GM23338 (cell line): Measurements from ENCODE around the gene PHACTR2. TPM values are rescaled to one million over a fixed set of nuclear protein-coding genes. Genes with fewer than 3 reads are reported as not detected.
"Not testable (repeated sequence)": the region's sequence is repeated elsewhere in the genome, so short reads cannot be mapped to it uniquely, and the experiment has no call there.

Experiments used
- ATAC-seq: fragments of 200-7000 bp; cut with Tn5 transposase; 3 replicates; pipeline ENCODE4 v1.9.1; 2020
- DNase-seq: peaks from one replicate; pipeline ENCODE4 v3.0.0-alpha.2; 2015; ENCODE audit warnings: low spot score
- H2AFZ ChIP-seq: fragments of 200-600 bp; sonication (generic); 2 replicates; pipeline ENCODE4 v1.8.0; 2016; ENCODE audit warnings: antibody characterized with exemption, mild to moderate bottlenecking, moderate library complexity
- H3F3A ChIP-seq: fragments of 200-600 bp; sonication (generic); replicated peaks from 2 replicates; pipeline ENCODE4 v1.8.0; 2017; ENCODE audit warnings: antibody characterized with exemption, mixed run types, low read depth
- H3K27ac ChIP-seq: fragments of 200-600 bp; sonication (generic); 2 replicates; pipeline ENCODE4 v1.6.1; 2016; ENCODE audit warnings: low read depth
- H3K27me3 ChIP-seq: fragments of 200-600 bp; sonication (generic); 2 replicates; pipeline ENCODE4 v1.8.0; 2016; ENCODE audit warnings: mild to moderate bottlenecking, mixed run types, moderate library complexity; ENCODE audit not compliant: insufficient read depth
- H3K36me3 ChIP-seq: fragments of 200-600 bp; sonication (generic); 2 replicates; pipeline ENCODE4 v1.8.0; 2016; ENCODE audit warnings: mild to moderate bottlenecking; ENCODE audit not compliant: insufficient read depth
- H3K4me1 ChIP-seq: fragments of 200-600 bp; sonication (generic); 2 replicates; pipeline ENCODE4 v1.8.0; 2016; ENCODE audit warnings: mild to moderate bottlenecking, moderate library complexity; ENCODE audit not compliant: insufficient read depth
- H3K4me2 ChIP-seq: fragments of 200-600 bp; sonication (generic); 2 replicates; pipeline ENCODE4 v1.7.1; 2017; ENCODE audit warnings: mixed run types
- H3K4me3 ChIP-seq: fragments of 200-600 bp; sonication (generic); 2 replicates; pipeline ENCODE4 v1.6.1; 2016; ENCODE audit warnings: mixed run types
- H3K79me2 ChIP-seq: fragments of 200-600 bp; sonication (generic); replicated peaks from 2 replicates; pipeline ENCODE4 v1.8.0; 2017; ENCODE audit warnings: mild to moderate bottlenecking; ENCODE audit not compliant: insufficient read depth
- H3K9me2 ChIP-seq: fragments of 200-600 bp; sonication (generic); 2 replicates; pipeline ENCODE4 v1.8.0; 2017; ENCODE audit not compliant: insufficient read depth
- H4K20me1 ChIP-seq: fragments of 200-600 bp; sonication (generic); replicated peaks from 2 replicates; pipeline ENCODE4 v1.8.0; 2017; ENCODE audit warnings: mild to moderate bottlenecking; ENCODE audit not compliant: insufficient read depth
- H3K27ac Mint-ChIP-seq: 2 replicates; pipeline ENCODE4 v1.8.0; 2020; ENCODE audit warnings: inconsistent platforms, mild to moderate bottlenecking, moderate library complexity, mixed read lengths
- H3K27me3 Mint-ChIP-seq: 3 replicates; pipeline ENCODE4 v1.8.0; 2022; ENCODE audit warnings: low read depth, mild to moderate bottlenecking, moderate library complexity, mixed read lengths, inconsistent platforms; ENCODE audit not compliant: insufficient read depth, poor library complexity
- H3K36me3 Mint-ChIP-seq: 3 replicates; pipeline ENCODE4 v1.8.0; 2021; ENCODE audit warnings: low read depth, mild to moderate bottlenecking, inconsistent platforms, moderate library complexity, mixed read lengths
- H3K4me1 Mint-ChIP-seq: 3 replicates; pipeline ENCODE4 v1.8.0; 2020; ENCODE audit warnings: mild to moderate bottlenecking, inconsistent platforms, mixed read lengths
- H3K4me3 Mint-ChIP-seq: 3 replicates; pipeline ENCODE4 v1.8.0; 2021; ENCODE audit warnings: moderate library complexity, mild to moderate bottlenecking, inconsistent platforms, mixed read lengths
- H3K9me3 Mint-ChIP-seq: 3 replicates; pipeline ENCODE4 v1.8.0; 2020; ENCODE audit warnings: moderate library complexity, mild to moderate bottlenecking, inconsistent platforms, mixed read lengths
- CREB1 ChIP-seq: fragments of 250-450 bp; sonication (Bioruptor Pico); IDR thresholded peaks from 2 replicates; pipeline ENCODE4 v1.5.0; 2020; ENCODE audit warnings: low read depth, mild to moderate bottlenecking, moderate library complexity
- EZH2 ChIP-seq: fragments of 200-600 bp; sonication (generic); IDR thresholded peaks from one replicate; pipeline ENCODE4 v1.8.0; 2017; ENCODE audit warnings: antibody characterized with exemption, mild to moderate bottlenecking, low read depth; ENCODE audit not compliant: unreplicated experiment
- JUNB ChIP-seq: IDR thresholded peaks from one replicate; pipeline ENCODE4 v1.6.1; 2016; ENCODE audit warnings: antibody characterized with exemption; ENCODE audit not compliant: unreplicated experiment
- ZNF114 ChIP-seq: fragments of 250-450 bp; sonication (Bioruptor Pico); IDR thresholded peaks from 2 replicates; pipeline ENCODE4 v1.5.0; 2020; ENCODE audit warnings: mild to moderate bottlenecking, moderate library complexity
- ZNF331 ChIP-seq: fragments of 250-450 bp; sonication (Bioruptor Pico); IDR thresholded peaks from 2 replicates; pipeline ENCODE4 v1.5.0; 2020; ENCODE audit warnings: low read depth, mild to moderate bottlenecking, moderate library complexity
- polyA plus RNA-seq: library from polyadenylated mRNA; unstranded; fragments of >200 nt; fragmentation: Nextera tagmentation; extraction: Ambion mirVana; gene quantifications from 2 replicates; pipeline ENCODE4 v1.2.1, GENCODE V29; 2016
- total RNA-seq: library from RNA; depleted of rRNA; stranded (reverse); fragments of >200 nt; shearing (Covaris generic); gene quantifications from 2 replicates; pipeline ENCODE4 v1.2.3, GENCODE V29; 2014
- TF ChIP-seq, protein P1 (sequence below): fragments of 250-450 bp; sonication (Bioruptor Pico); IDR thresholded peaks from 2 replicates; pipeline ENCODE4 v1.5.0; 2020; ENCODE audit warnings: mild to moderate bottlenecking, moderate library complexity

PHACTR2 gene
- total and polyA plus RNA-seq, 2 experiments from 2014 or later: 67.7 to 105 TPM

DNA sequence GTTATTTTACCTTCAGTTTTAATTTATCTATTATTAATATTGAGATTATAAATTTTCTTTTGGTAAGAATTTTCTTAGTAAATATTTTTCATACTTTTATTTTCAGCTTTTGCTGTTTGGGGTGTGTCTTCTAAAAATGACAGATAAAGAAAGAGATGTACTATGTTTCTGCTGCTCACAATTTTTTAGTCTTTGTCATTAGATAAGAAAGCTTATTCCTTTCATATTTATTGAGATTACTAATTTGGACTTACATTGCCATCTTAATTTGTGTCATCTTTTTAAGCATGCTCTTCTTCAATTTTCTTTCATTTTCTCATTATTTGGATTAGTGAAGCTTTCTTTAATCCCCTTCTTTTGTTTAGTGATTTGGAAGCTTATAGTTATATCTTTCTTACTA lies 13.6 kb upstream of the PHACTR2 start:
- Histone ChIP-seq H3K4me1 (no peaks in the 10 kb centered on the region), H3F3A (no peaks in the 10 kb centered on the region), H3K36me3 (peaks cover 7% of the 10 kb centered on the region), H3K4me3 (no peak overlapping the region), H3K4me2 (no peak overlapping the region), H3K27ac (no peak overlapping the region), H2AFZ (no peak overlapping the region), H3K79me2 (no peaks in the 10 kb centered on the region), H3K27me3 (no peaks in the 10 kb centered on the region), H3K9me2 (no peaks in the 10 kb centered on the region), H4K20me1 (no peaks in the 10 kb centered on the region)
- H3K4me1 Mint-ChIP-seq: no peaks in the 10 kb centered on the region
- H3K27ac Mint-ChIP-seq: no peak overlapping the region
- H3K9me3 Mint-ChIP-seq: peaks cover 36% of the 10 kb centered on the region
- no peak for TF ChIP-seq ZNF114 (CRISPR knock-in tag)
- TF ChIP-seq EZH2: no peak
- TF ChIP-seq, protein P1, sequence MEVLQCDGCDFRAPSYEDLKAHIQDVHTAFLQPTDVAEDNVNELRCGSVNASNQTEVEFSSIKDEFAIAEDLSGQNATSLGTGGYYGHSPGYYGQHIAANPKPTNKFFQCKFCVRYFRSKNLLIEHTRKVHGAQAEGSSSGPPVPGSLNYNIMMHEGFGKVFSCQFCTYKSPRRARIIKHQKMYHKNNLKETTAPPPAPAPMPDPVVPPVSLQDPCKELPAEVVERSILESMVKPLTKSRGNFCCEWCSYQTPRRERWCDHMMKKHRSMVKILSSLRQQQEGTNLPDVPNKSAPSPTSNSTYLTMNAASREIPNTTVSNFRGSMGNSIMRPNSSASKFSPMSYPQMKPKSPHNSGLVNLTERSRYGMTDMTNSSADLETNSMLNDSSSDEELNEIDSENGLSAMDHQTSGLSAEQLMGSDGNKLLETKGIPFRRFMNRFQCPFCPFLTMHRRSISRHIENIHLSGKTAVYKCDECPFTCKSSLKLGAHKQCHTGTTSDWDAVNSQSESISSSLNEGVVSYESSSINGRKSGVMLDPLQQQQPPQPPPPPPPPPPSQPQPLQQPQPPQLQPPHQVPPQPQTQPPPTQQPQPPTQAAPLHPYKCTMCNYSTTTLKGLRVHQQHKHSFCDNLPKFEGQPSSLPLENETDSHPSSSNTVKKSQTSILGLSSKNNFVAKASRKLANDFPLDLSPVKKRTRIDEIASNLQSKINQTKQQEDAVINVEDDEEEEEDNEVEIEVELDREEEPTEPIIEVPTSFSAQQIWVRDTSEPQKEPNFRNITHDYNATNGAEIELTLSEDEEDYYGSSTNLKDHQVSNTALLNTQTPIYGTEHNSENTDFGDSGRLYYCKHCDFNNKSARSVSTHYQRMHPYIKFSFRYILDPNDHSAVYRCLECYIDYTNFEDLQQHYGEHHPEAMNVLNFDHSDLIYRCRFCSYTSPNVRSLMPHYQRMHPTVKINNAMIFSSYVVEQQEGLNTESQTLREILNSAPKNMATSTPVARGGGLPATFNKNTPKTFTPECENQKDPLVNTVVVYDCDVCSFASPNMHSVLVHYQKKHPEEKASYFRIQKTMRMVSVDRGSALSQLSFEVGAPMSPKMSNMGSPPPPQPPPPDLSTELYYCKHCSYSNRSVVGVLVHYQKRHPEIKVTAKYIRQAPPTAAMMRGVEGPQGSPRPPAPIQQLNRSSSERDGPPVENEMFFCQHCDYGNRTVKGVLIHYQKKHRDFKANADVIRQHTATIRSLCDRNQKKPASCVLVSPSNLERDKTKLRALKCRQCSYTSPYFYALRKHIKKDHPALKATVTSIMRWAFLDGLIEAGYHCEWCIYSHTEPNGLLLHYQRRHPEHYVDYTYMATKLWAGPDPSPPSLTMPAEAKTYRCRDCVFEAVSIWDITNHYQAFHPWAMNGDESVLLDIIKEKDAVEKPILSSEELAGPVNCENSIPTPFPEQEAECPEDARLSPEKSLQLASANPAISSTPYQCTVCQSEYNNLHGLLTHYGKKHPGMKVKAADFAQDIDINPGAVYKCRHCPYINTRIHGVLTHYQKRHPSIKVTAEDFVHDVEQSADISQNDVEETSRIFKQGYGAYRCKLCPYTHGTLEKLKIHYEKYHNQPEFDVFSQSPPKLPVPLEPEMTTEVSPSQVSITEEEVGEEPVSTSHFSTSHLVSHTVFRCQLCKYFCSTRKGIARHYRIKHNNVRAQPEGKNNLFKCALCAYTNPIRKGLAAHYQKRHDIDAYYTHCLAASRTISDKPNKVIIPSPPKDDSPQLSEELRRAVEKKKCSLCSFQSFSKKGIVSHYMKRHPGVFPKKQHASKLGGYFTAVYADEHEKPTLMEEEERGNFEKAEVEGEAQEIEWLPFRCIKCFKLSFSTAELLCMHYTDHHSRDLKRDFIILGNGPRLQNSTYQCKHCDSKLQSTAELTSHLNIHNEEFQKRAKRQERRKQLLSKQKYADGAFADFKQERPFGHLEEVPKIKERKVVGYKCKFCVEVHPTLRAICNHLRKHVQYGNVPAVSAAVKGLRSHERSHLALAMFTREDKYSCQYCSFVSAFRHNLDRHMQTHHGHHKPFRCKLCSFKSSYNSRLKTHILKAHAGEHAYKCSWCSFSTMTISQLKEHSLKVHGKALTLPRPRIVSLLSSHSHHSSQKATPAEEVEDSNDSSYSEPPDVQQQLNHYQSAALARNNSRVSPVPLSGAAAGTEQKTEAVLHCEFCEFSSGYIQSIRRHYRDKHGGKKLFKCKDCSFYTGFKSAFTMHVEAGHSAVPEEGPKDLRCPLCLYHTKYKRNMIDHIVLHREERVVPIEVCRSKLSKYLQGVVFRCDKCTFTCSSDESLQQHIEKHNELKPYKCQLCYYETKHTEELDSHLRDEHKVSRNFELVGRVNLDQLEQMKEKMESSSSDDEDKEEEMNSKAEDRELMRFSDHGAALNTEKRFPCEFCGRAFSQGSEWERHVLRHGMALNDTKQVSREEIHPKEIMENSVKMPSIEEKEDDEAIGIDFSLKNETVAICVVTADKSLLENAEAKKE (CRISPR knock-in tag): no peak
- no peak for TF ChIP-seq CREB1 (CRISPR knock-in tag)
- TF ChIP-seq JUNB: no peak
- no peak for TF ChIP-seq ZNF331 (CRISPR knock-in tag)
- DNase-seq (no peak), ATAC-seq (no peak)
- peaks cover 1% of the 10 kb centered on the region for H3K27me3 Mint-ChIP-seq
- peaks cover 23% of the 10 kb centered on the region for H3K36me3 Mint-ChIP-seq
- H3K4me3 Mint-ChIP-seq: no peak overlapping the region

DNA sequence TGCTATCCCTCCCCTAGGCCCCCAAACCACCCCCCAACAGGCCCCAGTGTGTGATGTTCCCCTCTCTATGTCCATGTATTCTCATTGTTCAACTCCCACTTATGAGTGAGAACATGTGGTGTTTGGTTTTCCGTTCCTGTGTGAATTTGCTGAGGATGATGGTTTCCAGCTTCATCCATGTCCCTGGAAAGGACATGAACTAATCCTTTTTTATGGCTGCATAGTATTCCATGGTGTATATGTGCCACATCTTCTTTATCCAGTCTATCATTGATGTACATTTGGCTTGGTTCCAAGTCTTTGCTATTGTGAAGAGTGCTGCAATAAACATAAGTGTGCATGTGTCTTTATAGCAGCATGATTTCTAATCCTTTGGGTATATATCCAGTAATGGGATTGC lies 11.8 kb upstream of the PHACTR2 start:
- not testable (repeated sequence) for H4K20me1 ChIP-seq, H3K4me1 ChIP-seq, DNase-seq, H3K4me1 Mint-ChIP-seq, H3K4me3 ChIP-seq, H3K27me3 ChIP-seq, H3K4me2 ChIP-seq, H3K27ac Mint-ChIP-seq, H3K79me2 ChIP-seq, ATAC-seq, H3K27me3 Mint-ChIP-seq, H3K9me2 ChIP-seq, H3K27ac ChIP-seq, H3K36me3 ChIP-seq, H3F3A ChIP-seq, H3K4me3 Mint-ChIP-seq, H2AFZ ChIP-seq
- Mint-ChIP-seq H3K9me3 (peaks cover 23% of the 10 kb centered on the region; the same call in 2 of the 3 replicates), H3K36me3 (peaks cover 11% of the 10 kb centered on the region; the same call in 1 of the 3 replicates)

DNA sequence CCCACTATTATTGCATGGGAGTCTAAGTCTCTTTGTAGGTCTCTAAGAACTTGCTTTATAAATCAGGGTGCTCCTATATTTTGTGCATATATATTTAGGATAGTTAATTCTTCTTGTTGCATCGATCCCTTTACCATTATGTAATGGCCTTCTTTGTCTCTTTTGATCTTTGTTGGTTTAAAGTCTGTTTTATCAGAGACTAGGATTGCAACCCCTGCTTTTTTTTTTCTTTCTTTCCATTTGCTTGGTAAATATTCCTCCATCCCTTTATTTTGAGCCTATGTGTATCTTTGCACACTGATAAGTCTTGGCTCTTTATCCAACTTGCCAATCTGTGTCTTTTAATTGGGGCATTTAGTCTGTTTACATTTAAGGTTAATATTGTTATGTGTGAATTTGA lies 8.3 kb upstream of the PHACTR2 start:
- peaks cover 16% of the 10 kb centered on the region for H3K4me1 ChIP-seq
- not testable (repeated sequence) for H3K27me3 Mint-ChIP-seq, H2AFZ ChIP-seq, H3K36me3 ChIP-seq, H3K79me2 ChIP-seq, H3K4me2 ChIP-seq, ATAC-seq, DNase-seq, H3K4me3 ChIP-seq, H3K9me2 ChIP-seq, H4K20me1 ChIP-seq, H3K27ac ChIP-seq, H3K27me3 ChIP-seq, H3F3A ChIP-seq, H3K4me3 Mint-ChIP-seq, H3K27ac Mint-ChIP-seq
- Mint-ChIP-seq H3K4me1 (peaks cover 16% of the 10 kb centered on the region), H3K36me3 (peaks cover 14% of the 10 kb centered on the region; the same call in 1 of the 3 replicates), H3K9me3 (peaks cover 23% of the 10 kb centered on the region; the same call in 2 of the 3 replicates)
